HepG2 (cell line): ENCODE measurements around the gene SUN5. TPM values are rescaled to one million over a fixed set of nuclear protein-coding genes. Genes with fewer than 3 reads are reported as not detected.

Source experiments
- BCLAF1 ChIP-seq: fragments of 450-650 bp; IDR thresholded peaks from 2 replicates; pipeline ENCODE4 v1.6.1; 2017; ENCODE audit warnings: mild to moderate bottlenecking
- CCAR2 ChIP-seq: fragments of 200-400 bp; formaldehyde crosslinking; optimal IDR thresholded peaks from 2 replicates; pipeline ENCODE3; 2018; ENCODE audit warnings: low read depth, mild to moderate bottlenecking, low read length, moderate library complexity
- E2F5 ChIP-seq: sonication (generic); formaldehyde crosslinking; conservative IDR thresholded peaks from 2 replicates; pipeline ENCODE4 v1.4.0; 2020; ENCODE audit warnings: missing genetic modification reagents
- GATAD2A ChIP-seq: IDR thresholded peaks from 2 replicates; pipeline ENCODE4 v1.6.1; 2016
- HNRNPH1 ChIP-seq: fragments of 200-400 bp; formaldehyde crosslinking; optimal IDR thresholded peaks from 2 replicates; pipeline ENCODE3; 2017; ENCODE audit warnings: mild to moderate bottlenecking, low read depth, low read length
- IKZF1 ChIP-seq: fragments of 450-650 bp; IDR thresholded peaks from 2 replicates; pipeline ENCODE4 v1.7.1; 2016
- KLF11 ChIP-seq: IDR thresholded peaks from 2 replicates; pipeline ENCODE4 v1.6.1; 2016; ENCODE audit warnings: missing compliant biosample characterization
- LCORL ChIP-seq, 2 experiments: fragments of 450-650 bp in 1 of 2; sonication (generic) in 1 of 2; formaldehyde crosslinking in 1 of 2; IDR thresholded peaks; 2 replicates each; pipeline versions ENCODE4 v1.5.0 to v1.6.1; 2017 to 2020; ENCODE audit warnings: antibody characterized with exemption in 1 of 2, missing genetic modification reagents in 1 of 2
- MYC ChIP-seq: sonication (generic); formaldehyde crosslinking; IDR thresholded peaks from 2 replicates; pipeline ENCODE4 v1.9.0; 2021; ENCODE audit warnings: missing genetic modification reagents, borderline replicate concordance
- NFYB ChIP-seq: sonication (generic); formaldehyde crosslinking; IDR thresholded peaks from 2 replicates; pipeline ENCODE4 v1.4.0; 2020; ENCODE audit warnings: missing genetic modification reagents
- NPAS2 ChIP-seq: sonication (generic); formaldehyde crosslinking; IDR thresholded peaks from 2 replicates; pipeline ENCODE4 v1.8.0; 2022; ENCODE audit warnings: mild to moderate bottlenecking, missing genetic modification reagents, borderline replicate concordance
- SATB2 ChIP-seq: sonication (generic); formaldehyde crosslinking; IDR thresholded peaks from 2 replicates; pipeline ENCODE4 v1.5.0; 2020; ENCODE audit warnings: missing genetic modification reagents
- STAT5B ChIP-seq: sonication (generic); formaldehyde crosslinking; IDR thresholded peaks from 2 replicates; pipeline ENCODE4 v1.4.0; 2020; ENCODE audit warnings: missing genetic modification reagents
- THAP9 ChIP-seq: sonication (generic); formaldehyde crosslinking; IDR thresholded peaks from 2 replicates; pipeline ENCODE4; 2020; ENCODE audit warnings: missing genetic modification reagents, mild to moderate bottlenecking, borderline replicate concordance
- XBP1 ChIP-seq: sonication (generic); formaldehyde crosslinking; IDR thresholded peaks from 2 replicates; pipeline ENCODE4 v1.5.0; 2020; ENCODE audit warnings: missing genetic modification reagents
- ZNF292 ChIP-seq: sonication (generic); formaldehyde crosslinking; IDR thresholded peaks from 2 replicates; pipeline ENCODE4 v1.8.1; 2022; ENCODE audit warnings: mild to moderate bottlenecking, low read depth, missing genetic modification reagents, borderline replicate concordance
- ZNF30 ChIP-seq: sonication (generic); formaldehyde crosslinking; IDR thresholded peaks from 2 replicates; pipeline ENCODE4 v1.5.0; 2020; ENCODE audit warnings: mild to moderate bottlenecking, missing genetic modification reagents
- ZNF34 ChIP-seq: sonication (generic); formaldehyde crosslinking; IDR thresholded peaks from 2 replicates; pipeline ENCODE4 v1.4.0; 2020; ENCODE audit warnings: mild to moderate bottlenecking, missing genetic modification reagents, borderline replicate concordance
- ZNF362 ChIP-seq: sonication (generic); formaldehyde crosslinking; IDR thresholded peaks from 2 replicates; pipeline ENCODE4 v1.4.0; 2020; ENCODE audit warnings: missing genetic modification reagents, mild to moderate bottlenecking, borderline replicate concordance
- ZNF430 ChIP-seq: sonication (generic); formaldehyde crosslinking; IDR thresholded peaks from 2 replicates; pipeline ENCODE4 v1.9.0; 2021; ENCODE audit warnings: mild to moderate bottlenecking, missing genetic modification reagents
- ZNF615 ChIP-seq: sonication (generic); formaldehyde crosslinking; IDR thresholded peaks from 2 replicates; pipeline ENCODE4 v1.5.0; 2020; ENCODE audit warnings: mild to moderate bottlenecking, missing genetic modification reagents, borderline replicate concordance
- ZNF674 ChIP-seq: sonication (generic); formaldehyde crosslinking; IDR thresholded peaks from 2 replicates; pipeline ENCODE4 v1.5.0; 2020; ENCODE audit warnings: low read depth, mild to moderate bottlenecking, missing genetic modification reagents
- polyA plus RNA-seq, 8 experiments: library from polyadenylated mRNA; depleted of rRNA in 3 of 8; stranded (reverse) in 7 of 8; unstranded in 1 of 8; fragments of >200 nt; fragmentation: Illumina TruSeq in 4 of 8; extraction: Trizol in 4 of 8; gene quantifications; 2 replicates each; pipeline versions ENCODE4 v1.2.1 to v1.2.3, GENCODE V29; 2011 to 2016; ENCODE audit warnings: low read depth in 4 of 8, missing spikeins in 1 of 8, mixed read lengths in 1 of 8; ENCODE audit not compliant: insufficient read depth in 1 of 8
- total RNA-seq, 5 experiments: library from RNA; depleted of rRNA; stranded (reverse); fragments of >200 nt; fragmentation: Illumina TruSeq; extraction: Trizol; gene quantifications; 2 replicates each; pipeline ENCODE4 v1.2.3, GENCODE V29; 2016; ENCODE audit warnings: low read depth in 1 of 5

SUN5 gene
- total and polyA plus RNA-seq, 2 of the 13 experiments (the other 11 are each of a cell fraction or from before 2014, with no cell fraction given), result not detected

GRCh38 chr20:33026779-33027759 lies 22.8 kb upstream of the SUN5 start (continued):
- TF ChIP-seq ZNF34, result 0 out of 2 replicates have a peak, but pooled peaks have one; percentile 57
- no peak for TF ChIP-seq SATB2 (CRISPR knock-in tag)
- TF ChIP-seq GATAD2A (CRISPR knock-in tag), result no peak
- no peak for TF ChIP-seq ZNF362 (CRISPR knock-in tag)
- TF ChIP-seq MYC (CRISPR knock-in tag), result peak; percentile 41; the same call in 1 of the 2 replicates
- no peak for TF ChIP-seq ZNF674 (CRISPR knock-in tag)
- no peak for TF ChIP-seq THAP9 (CRISPR knock-in tag)
- peak; percentile 88 for TF ChIP-seq CCAR2
- no peak for TF ChIP-seq XBP1 (CRISPR knock-in tag)
- no peak for TF ChIP-seq BCLAF1
- TF ChIP-seq STAT5B (CRISPR knock-in tag), result 0 out of 2 replicates have a peak, but pooled peaks have one; percentile 13
- TF ChIP-seq ZNF292 (CRISPR knock-in tag), result no peak
- peak; percentile 58 for TF ChIP-seq HNRNPH1
- TF ChIP-seq ZNF615 (CRISPR knock-in tag), result no peak
- no peak for TF ChIP-seq NFYB
- TF ChIP-seq ZNF430 (CRISPR knock-in tag), result peak; percentile 22; the same call in 1 of the 2 replicates
- no peak for TF ChIP-seq LCORL (IDR thresholded peaks at IDR 0.05)
- TF ChIP-seq LCORL (CRISPR knock-in tag; IDR thresholded peaks at IDR 0.05), result peak; percentile 36; the same call in 1 of the 2 replicates
- TF ChIP-seq ZNF30 (CRISPR knock-in tag), result peak; percentile 76; the same call in 1 of the 2 replicates
- TF ChIP-seq KLF11, result no peak
- TF ChIP-seq NPAS2 (CRISPR knock-in tag), result no peak
- TF ChIP-seq E2F5 (CRISPR knock-in tag), result no peak
- no peak for TF ChIP-seq IKZF1
